HepG2 (cell line): Measurements from ENCODE around the gene LILRB4. TPM values are rescaled to one million over a fixed set of nuclear protein-coding genes. Genes with fewer than 3 reads are reported as not detected.

Source experiments
- ARHGAP35 ChIP-seq: sonication (generic); formaldehyde crosslinking; IDR thresholded peaks from 2 replicates; pipeline ENCODE4 v1.9.0; 2022; ENCODE audit warnings: mild to moderate bottlenecking, inconsistent platforms, moderate library complexity, missing genetic modification reagents, borderline replicate concordance
- HOXA3 ChIP-seq: sonication (generic); formaldehyde crosslinking; IDR thresholded peaks from 2 replicates; pipeline ENCODE4 v1.5.0; 2020; ENCODE audit warnings: missing genetic modification reagents
- HOXA7 ChIP-seq: sonication (generic); formaldehyde crosslinking; IDR thresholded peaks from 2 replicates; pipeline ENCODE4 v1.8.1; 2022; ENCODE audit warnings: mild to moderate bottlenecking, missing genetic modification reagents, moderate library complexity
- JARID2 ChIP-seq: sonication (generic); formaldehyde crosslinking; IDR thresholded peaks from 2 replicates; pipeline ENCODE4 v1.8.1; 2023; ENCODE audit warnings: missing genetic modification reagents, inconsistent platforms; ENCODE audit not compliant: insufficient replicate concordance
- KLF13 ChIP-seq: sonication (generic); formaldehyde crosslinking; IDR thresholded peaks from 2 replicates; pipeline ENCODE4 v1.4.0; 2020; ENCODE audit warnings: mild to moderate bottlenecking, missing genetic modification reagents
- MED8 ChIP-seq: sonication (generic); formaldehyde crosslinking; IDR thresholded peaks from 2 replicates; pipeline ENCODE4 v1.8.1; 2023; ENCODE audit warnings: mild to moderate bottlenecking, missing genetic modification reagents; ENCODE audit not compliant: insufficient replicate concordance
- MEIS2 ChIP-seq: sonication (generic); formaldehyde crosslinking; IDR thresholded peaks from 2 replicates; pipeline ENCODE4 v1.9.0; 2021; ENCODE audit warnings: mild to moderate bottlenecking, missing genetic modification reagents
- MYNN ChIP-seq: sonication (generic); formaldehyde crosslinking; IDR thresholded peaks from 2 replicates; pipeline ENCODE4 v1.4.0; 2020; ENCODE audit warnings: mild to moderate bottlenecking, low read depth, missing genetic modification reagents
- RBAK ChIP-seq: sonication (generic); formaldehyde crosslinking; IDR thresholded peaks from 2 replicates; pipeline ENCODE4 v1.5.1; 2020; ENCODE audit warnings: mild to moderate bottlenecking, missing genetic modification reagents
- RXRA ChIP-seq: sonication (generic); formaldehyde crosslinking; IDR thresholded peaks from 2 replicates; pipeline ENCODE4 v1.5.1; 2020; ENCODE audit warnings: missing genetic modification reagents
- TFDP1 ChIP-seq: IDR thresholded peaks from 2 replicates; pipeline ENCODE4 v1.6.1; 2016; ENCODE audit warnings: missing compliant biosample characterization, missing genetic modification reagents, borderline replicate concordance
- TIGD3 ChIP-seq: sonication (generic); formaldehyde crosslinking; IDR thresholded peaks from 2 replicates; pipeline ENCODE4 v1.5.1; 2020; ENCODE audit warnings: mild to moderate bottlenecking, missing genetic modification reagents, borderline replicate concordance
- ZBTB20 ChIP-seq: sonication (generic); formaldehyde crosslinking; IDR thresholded peaks from 2 replicates; pipeline ENCODE4 v1.8.1; 2023; ENCODE audit warnings: missing genetic modification reagents, low read depth, mild to moderate bottlenecking, borderline replicate concordance
- ZNF180 ChIP-seq: sonication (generic); formaldehyde crosslinking; IDR thresholded peaks from 2 replicates; pipeline ENCODE4 v1.4.0; 2020; ENCODE audit warnings: low read depth, missing genetic modification reagents, borderline replicate concordance
- ZNF382 ChIP-seq: sonication (generic); formaldehyde crosslinking; IDR thresholded peaks from 2 replicates; pipeline ENCODE4 v1.5.0; 2020; ENCODE audit warnings: missing genetic modification reagents, mild to moderate bottlenecking, borderline replicate concordance
- ZNF674 ChIP-seq: sonication (generic); formaldehyde crosslinking; IDR thresholded peaks from 2 replicates; pipeline ENCODE4 v1.5.0; 2020; ENCODE audit warnings: low read depth, mild to moderate bottlenecking, missing genetic modification reagents
- ZNF703 ChIP-seq: sonication (generic); formaldehyde crosslinking; IDR thresholded peaks from 2 replicates; pipeline ENCODE4 v1.5.1; 2020; ENCODE audit warnings: missing genetic modification reagents, mild to moderate bottlenecking, moderate library complexity, borderline replicate concordance
- ZNF724P ChIP-seq: sonication (generic); formaldehyde crosslinking; IDR thresholded peaks from 2 replicates; pipeline ENCODE4 v1.8.0; 2022; ENCODE audit warnings: missing genetic modification reagents, borderline replicate concordance
- ZNF776 ChIP-seq: sonication (generic); formaldehyde crosslinking; IDR thresholded peaks from 2 replicates; pipeline ENCODE4 v1.4.0; 2020; ENCODE audit warnings: mild to moderate bottlenecking, missing genetic modification reagents
- polyA plus RNA-seq, 8 experiments: library from polyadenylated mRNA; depleted of rRNA in 3 of 8; stranded (reverse) in 7 of 8; unstranded in 1 of 8; fragments of >200 nt; fragmentation: Illumina TruSeq in 4 of 8; extraction: Trizol in 4 of 8; gene quantifications; 2 replicates each; pipeline versions ENCODE4 v1.2.1 to v1.2.3, GENCODE V29; 2011 to 2016; ENCODE audit warnings: low read depth in 4 of 8, missing spikeins in 1 of 8, mixed read lengths in 1 of 8; ENCODE audit not compliant: insufficient read depth in 1 of 8
- total RNA-seq, 5 experiments: library from RNA; depleted of rRNA; stranded (reverse); fragments of >200 nt; fragmentation: Illumina TruSeq; extraction: Trizol; gene quantifications; 2 replicates each; pipeline ENCODE4 v1.2.3, GENCODE V29; 2016; ENCODE audit warnings: low read depth in 1 of 5
- TF ChIP-seq, protein P1 (sequence below): sonication (generic); formaldehyde crosslinking; IDR thresholded peaks from 2 replicates; pipeline ENCODE4 v1.5.0; 2020; ENCODE audit warnings: missing genetic modification reagents, mild to moderate bottlenecking, borderline replicate concordance
- TF ChIP-seq, protein P2 (sequence below): sonication (generic); formaldehyde crosslinking; conservative IDR thresholded peaks from 2 replicates; pipeline ENCODE4 v1.4.0; 2020; ENCODE audit warnings: missing genetic modification reagents
- TF ChIP-seq, protein P3 (sequence below): sonication (generic); formaldehyde crosslinking; IDR thresholded peaks from 2 replicates; pipeline ENCODE4 v1.5.0; 2020; ENCODE audit warnings: missing genetic modification reagents

The LILRB4 gene
- total and polyA plus RNA-seq, 2 of the 13 experiments (the other 11 are each of a cell fraction or from before 2014, with no cell fraction given) = not detected

GRCh38 chr19:54684527-54684926 is 21.7 kb downstream of the LILRB4 start (continued):
- TF ChIP-seq, protein P1, sequence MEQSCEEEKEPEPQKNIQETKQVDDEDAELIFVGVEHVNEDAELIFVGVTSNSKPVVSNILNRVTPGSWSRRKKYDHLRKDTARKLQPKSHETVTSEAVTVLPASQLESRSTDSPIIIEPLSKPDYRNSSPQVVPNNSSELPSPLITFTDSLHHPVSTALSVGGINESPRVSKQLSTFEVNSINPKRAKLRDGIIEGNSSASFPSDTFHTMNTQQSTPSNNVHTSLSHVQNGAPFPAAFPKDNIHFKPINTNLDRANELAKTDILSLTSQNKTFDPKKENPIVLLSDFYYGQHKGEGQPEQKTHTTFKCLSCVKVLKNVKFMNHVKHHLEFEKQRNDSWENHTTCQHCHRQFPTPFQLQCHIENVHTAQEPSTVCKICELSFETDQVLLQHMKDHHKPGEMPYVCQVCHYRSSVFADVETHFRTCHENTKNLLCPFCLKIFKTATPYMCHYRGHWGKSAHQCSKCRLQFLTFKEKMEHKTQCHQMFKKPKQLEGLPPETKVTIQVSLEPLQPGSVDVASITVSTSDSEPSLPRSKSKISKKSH (CRISPR knock-in tag) = no peak
- peak; percentile 74; the same call in 1 of the 2 replicates for TF ChIP-seq ZBTB20 (CRISPR knock-in tag)
- no peak for TF ChIP-seq HOXA3 (CRISPR knock-in tag)
- TF ChIP-seq ZNF724P = no peak
- TF ChIP-seq MED8 (CRISPR knock-in tag) = no peak
- 0 out of 2 replicates have a peak, but pooled peaks have one; percentile 56 for TF ChIP-seq MEIS2 (CRISPR knock-in tag)
- TF ChIP-seq, protein P2, sequence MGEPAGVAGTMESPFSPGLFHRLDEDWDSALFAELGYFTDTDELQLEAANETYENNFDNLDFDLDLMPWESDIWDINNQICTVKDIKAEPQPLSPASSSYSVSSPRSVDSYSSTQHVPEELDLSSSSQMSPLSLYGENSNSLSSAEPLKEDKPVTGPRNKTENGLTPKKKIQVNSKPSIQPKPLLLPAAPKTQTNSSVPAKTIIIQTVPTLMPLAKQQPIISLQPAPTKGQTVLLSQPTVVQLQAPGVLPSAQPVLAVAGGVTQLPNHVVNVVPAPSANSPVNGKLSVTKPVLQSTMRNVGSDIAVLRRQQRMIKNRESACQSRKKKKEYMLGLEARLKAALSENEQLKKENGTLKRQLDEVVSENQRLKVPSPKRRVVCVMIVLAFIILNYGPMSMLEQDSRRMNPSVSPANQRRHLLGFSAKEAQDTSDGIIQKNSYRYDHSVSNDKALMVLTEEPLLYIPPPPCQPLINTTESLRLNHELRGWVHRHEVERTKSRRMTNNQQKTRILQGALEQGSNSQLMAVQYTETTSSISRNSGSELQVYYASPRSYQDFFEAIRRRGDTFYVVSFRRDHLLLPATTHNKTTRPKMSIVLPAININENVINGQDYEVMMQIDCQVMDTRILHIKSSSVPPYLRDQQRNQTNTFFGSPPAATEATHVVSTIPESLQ (CRISPR knock-in tag) = peak; percentile 90; the same call in 1 of the 2 replicates
- TF ChIP-seq MYNN (CRISPR knock-in tag) = no peak
- no peak for TF ChIP-seq JARID2 (CRISPR knock-in tag)
- TF ChIP-seq ZNF776 (CRISPR knock-in tag) = no peak
- TF ChIP-seq HOXA7 = no peak
- TF ChIP-seq KLF13 (CRISPR knock-in tag) = no peak
- TF ChIP-seq ZNF674 (CRISPR knock-in tag) = no peak
- TF ChIP-seq RBAK (CRISPR knock-in tag) = no peak
- TF ChIP-seq RXRA (CRISPR knock-in tag) = no peak; the same call in 1 of the 2 replicates
- no peak for TF ChIP-seq ZNF382 (CRISPR knock-in tag)
- TF ChIP-seq TFDP1 (CRISPR knock-in tag) = no peak
- no peak for TF ChIP-seq ZNF703 (CRISPR knock-in tag)
- no peak for TF ChIP-seq ARHGAP35 (CRISPR knock-in tag)
- no peak for TF ChIP-seq ZNF180
- 0 out of 2 replicates have a peak, but pooled peaks have one; percentile 33 for TF ChIP-seq TIGD3 (CRISPR knock-in tag)
- TF ChIP-seq, protein P3, sequence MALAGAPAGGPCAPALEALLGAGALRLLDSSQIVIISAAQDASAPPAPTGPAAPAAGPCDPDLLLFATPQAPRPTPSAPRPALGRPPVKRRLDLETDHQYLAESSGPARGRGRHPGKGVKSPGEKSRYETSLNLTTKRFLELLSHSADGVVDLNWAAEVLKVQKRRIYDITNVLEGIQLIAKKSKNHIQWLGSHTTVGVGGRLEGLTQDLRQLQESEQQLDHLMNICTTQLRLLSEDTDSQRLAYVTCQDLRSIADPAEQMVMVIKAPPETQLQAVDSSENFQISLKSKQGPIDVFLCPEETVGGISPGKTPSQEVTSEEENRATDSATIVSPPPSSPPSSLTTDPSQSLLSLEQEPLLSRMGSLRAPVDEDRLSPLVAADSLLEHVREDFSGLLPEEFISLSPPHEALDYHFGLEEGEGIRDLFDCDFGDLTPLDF (CRISPR knock-in tag) = no peak
